RWPE2 (cell line): ENCODE data around the gene SPATA21.
"Not testable (repeated sequence)": the region's sequence is repeated elsewhere in the genome, so short reads cannot be mapped to it uniquely, and the experiment has no call there.

Experiments used
- ATAC-seq: fragments of 200-7000 bp; cut with Tn5 transposase; 3 replicates; pipeline ENCODE4 v1.9.1; 2021; ENCODE audit warnings: low read depth
- DNase-seq: peaks from one replicate; pipeline ENCODE4 v3.0.0-alpha.2; 2020; ENCODE audit warnings: low spot score
- H3K27ac ChIP-seq: fragments of 450-650 bp; 2 replicates; pipeline ENCODE4 v1.5.1; 2017; ENCODE audit warnings: mild to moderate bottlenecking; ENCODE audit not compliant: poor library complexity, severe bottlenecking
- H3K27me3 ChIP-seq: fragments of 250-450 bp; sonication (Bioruptor Pico); 2 replicates; pipeline ENCODE4 v1.5.1; 2021; ENCODE audit warnings: mild to moderate bottlenecking, moderate library complexity; ENCODE audit not compliant: insufficient read depth, poor library complexity, severe bottlenecking
- H3K36me3 ChIP-seq: fragments of 250-450 bp; sonication (Bioruptor Pico); 2 replicates; pipeline ENCODE4 v1.5.1; 2020; ENCODE audit warnings: low read depth, mild to moderate bottlenecking, moderate library complexity
- H3K4me1 ChIP-seq: fragments of 250-450 bp; sonication (Bioruptor Pico); 2 replicates; pipeline ENCODE4 v1.5.1; 2021; ENCODE audit warnings: mild to moderate bottlenecking, moderate library complexity; ENCODE audit not compliant: insufficient read depth, poor library complexity, severe bottlenecking
- H3K4me3 ChIP-seq: fragments of 250-450 bp; sonication (Bioruptor Pico); 2 replicates; pipeline ENCODE4 v1.5.1; 2021; ENCODE audit warnings: mild to moderate bottlenecking, moderate library complexity; ENCODE audit not compliant: severe bottlenecking
- H3K9me3 ChIP-seq: fragments of 250-450 bp; sonication (Bioruptor Pico); 2 replicates; pipeline ENCODE4 v1.5.1; 2021; ENCODE audit warnings: mild to moderate bottlenecking, moderate library complexity; ENCODE audit not compliant: severe bottlenecking
- CTCF ChIP-seq: fragments of 450-650 bp; IDR thresholded peaks from one replicate; pipeline ENCODE4 v1.5.1; 2017; ENCODE audit warnings: mild to moderate bottlenecking, moderate library complexity; ENCODE audit not compliant: poor library complexity, severe bottlenecking

The SPATA21 gene

DNA sequence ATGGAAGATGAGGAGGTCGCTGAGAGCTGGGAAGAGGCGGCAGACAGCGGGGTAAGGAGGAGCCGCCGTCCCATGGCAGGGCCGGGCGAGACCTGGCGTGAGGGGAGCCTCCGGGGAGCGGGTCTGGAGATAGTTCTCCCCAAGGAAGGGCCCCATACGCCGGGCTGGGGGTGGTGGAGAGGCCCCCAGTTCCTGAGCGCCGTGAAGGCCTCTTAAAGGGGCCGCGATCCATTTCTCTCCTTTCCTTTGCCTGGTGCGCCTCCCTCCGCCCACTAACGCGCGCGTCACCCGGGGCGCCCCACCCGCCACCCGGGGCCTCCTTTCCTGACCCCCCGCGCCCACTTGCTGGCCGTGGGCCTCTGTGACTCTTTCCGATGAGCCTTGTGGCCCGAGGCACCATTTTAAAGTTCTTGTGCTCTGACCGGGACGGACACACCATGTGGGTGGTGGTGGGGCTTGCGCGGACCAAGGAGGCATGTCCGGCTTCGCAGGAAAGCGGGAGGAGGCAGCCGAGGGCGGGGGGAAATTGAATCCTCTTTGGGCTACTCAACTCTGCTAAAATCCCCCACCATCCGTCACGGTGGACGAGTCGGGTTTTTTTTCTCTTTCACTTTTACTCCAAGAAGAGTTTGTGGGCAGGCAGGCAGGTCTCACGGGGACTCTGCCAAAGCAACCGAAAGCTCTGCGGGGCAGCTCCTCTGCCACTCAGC lies 69.8 kb downstream of the SPATA21 start:
- Histone ChIP-seq H3K4me3 (peak overlapping the region; percentile 81), H3K27me3 (no peaks in the 10 kb centered on the region), H3K27ac (peak overlapping the region; percentile 89), H3K4me1 (peaks cover 13% of the 10 kb centered on the region), H3K36me3 (peaks cover under 1% of the 10 kb centered on the region; the same call in 1 of the 2 replicates), H3K9me3 (no peaks in the 10 kb centered on the region)
- peak; percentile 11 for TF ChIP-seq CTCF
- peak; percentile 68 for ATAC-seq
- peak; percentile 82 for DNase-seq

DNA sequence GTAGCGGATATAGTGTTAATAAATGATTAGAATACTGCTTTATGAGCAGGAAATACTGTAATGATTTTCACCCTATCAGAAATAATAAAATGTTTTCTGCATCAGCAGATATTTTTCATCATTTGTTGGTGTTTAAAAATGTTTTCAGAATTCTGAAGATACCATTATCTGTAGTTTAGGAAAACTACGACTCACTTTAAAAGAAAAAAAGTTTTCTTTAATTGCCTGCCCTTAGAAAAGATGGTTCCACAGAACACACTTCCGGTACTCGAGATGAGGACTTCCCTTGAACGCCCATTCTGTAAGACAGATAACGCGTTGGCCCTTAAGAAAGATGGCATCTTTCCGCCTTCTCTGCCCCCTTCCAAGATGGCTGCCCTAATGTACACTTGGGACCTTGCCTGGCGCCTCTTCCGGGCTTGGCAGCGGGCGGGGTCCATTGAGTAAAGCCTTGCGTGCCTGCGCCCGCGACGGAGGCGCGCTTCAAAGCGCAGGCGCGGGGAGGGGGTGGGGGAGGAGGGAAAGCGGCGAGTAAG lies 70.4 kb downstream of the SPATA21 start, which contains the start of gene SZRD1:
Gene SZRD1 (plus strand): TSS at position 521 of the 536 bp plus-strand sequence. CDS start 16 bp downstream, outside the sequence.
- no peak for TF ChIP-seq CTCF
- Histone ChIP-seq H3K36me3 (no peaks in the 10 kb centered on the region), H3K4me1 (peaks cover 6% of the 10 kb centered on the region)

GRCh38 chr1:16365146-16365498 lies 72.1 kb downstream of the SPATA21 start:
- not testable (repeated sequence) for H3K4me3 ChIP-seq, H3K27me3 ChIP-seq, H3K4me1 ChIP-seq, H3K36me3 ChIP-seq, H3K9me3 ChIP-seq, DNase-seq, ATAC-seq, H3K27ac ChIP-seq

More for the DNA sequence above, 70.4 kb downstream of the SPATA21 start, which contains the start of gene SZRD1:
- Histone ChIP-seq H3K4me3 (peak within 1 kb of the TSS; percentile 81), H3K9me3 (no peaks in the 10 kb centered on the region), H3K27ac (peak within 1 kb of the TSS; percentile 89), H3K27me3 (no peaks in the 10 kb centered on the region)
- DNase-seq: peak; percentile 95
- peak; percentile 84 for ATAC-seq

DNA sequence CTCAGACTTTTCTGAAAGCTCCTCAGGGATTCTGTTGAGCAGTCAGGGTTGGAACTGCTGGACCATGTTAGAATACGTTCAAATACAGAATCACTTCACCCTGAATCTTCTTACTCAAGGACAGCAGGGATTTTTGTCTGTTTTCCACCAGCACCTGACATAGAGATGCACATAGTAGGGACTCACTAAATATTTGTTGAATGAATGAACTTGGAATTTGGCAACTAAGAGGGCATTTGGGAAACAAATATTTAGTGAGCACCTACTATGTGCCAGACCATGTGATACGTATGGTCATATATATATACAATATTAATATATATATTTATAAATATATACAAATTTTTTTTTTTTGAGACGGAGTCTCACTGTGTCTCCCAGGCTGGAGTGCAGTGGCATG lies 80.4 kb downstream of the SPATA21 start:
- Histone ChIP-seq H3K36me3 (no peaks in the 10 kb centered on the region), H3K4me3 (no peak overlapping the region), H3K27ac (no peak overlapping the region), H3K9me3 (no peaks in the 10 kb centered on the region), H3K4me1 (no peaks in the 10 kb centered on the region), H3K27me3 (no peaks in the 10 kb centered on the region)
- ATAC-seq (no peak), DNase-seq (no peak)
- no peak for TF ChIP-seq CTCF

- ATAC-seq: no peak
- Histone ChIP-seq H3K4me3 (no peak overlapping the region), H3K36me3 (peaks cover 3% of the 10 kb centered on the region; the same call in 1 of the 2 replicates), H3K27ac (no peak overlapping the region), H3K9me3 (no peaks in the 10 kb centered on the region), H3K27me3 (no peaks in the 10 kb centered on the region), H3K4me1 (peaks cover 9% of the 10 kb centered on the region)
- DNase-seq: no peak
- no peak for TF ChIP-seq CTCF
These were observed 82.6 kb downstream of the SPATA21 start for GRCh38 chr1:16354619-16355018.
